Measurements from ENCODE around the gene ARHGAP18.

Gene ARHGAP18

GRCh38 chr6:129691043-129691640 is 18.8 kb downstream of the ARHGAP18 start:
- DNase-seq, result no peak

- no peak for DNase-seq
Observed at GRCh38 chr6:129686941-129687627, 22.9 kb downstream of the ARHGAP18 start.

- DNase-seq, result no peak
Observed at GRCh38 chr6:129685662-129686031, 24.3 kb downstream of the ARHGAP18 start.

DNA sequence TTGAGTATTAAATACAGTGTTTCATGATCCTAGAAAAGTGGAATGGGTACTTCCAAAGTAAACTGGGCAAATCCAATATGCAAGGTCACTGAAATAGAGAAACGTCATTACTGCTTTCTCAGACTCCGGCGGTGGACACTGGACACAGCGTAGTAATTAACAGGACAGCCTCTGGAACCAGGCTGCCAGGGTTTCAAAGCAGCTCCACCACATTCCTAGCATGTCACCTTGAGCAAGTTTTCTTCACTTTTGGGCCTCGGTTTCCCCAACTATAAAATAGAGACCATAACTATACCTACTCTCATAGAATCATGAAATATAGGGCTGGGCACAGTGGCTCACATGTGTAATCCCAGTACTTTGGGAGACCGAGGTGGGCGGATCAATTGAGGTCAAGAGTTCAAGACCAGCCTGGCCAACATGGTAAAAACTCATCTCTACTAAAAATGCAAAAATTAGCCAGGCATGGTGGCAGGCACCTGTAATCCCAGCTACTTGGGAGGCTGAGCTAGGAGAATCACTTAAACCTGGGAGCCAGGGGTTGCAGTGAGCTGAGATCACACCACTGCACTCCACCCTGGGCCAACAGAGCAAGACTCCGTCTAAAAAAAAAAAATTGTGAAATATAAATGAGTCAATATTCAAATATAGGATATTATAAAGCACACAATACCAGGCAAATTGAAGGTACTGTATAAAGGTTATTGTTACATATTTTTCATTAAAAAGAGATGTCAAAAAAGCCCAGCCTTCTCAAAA is 24.9 kb downstream of the ARHGAP18 start:
- DNase-seq, result no peak

DNA sequence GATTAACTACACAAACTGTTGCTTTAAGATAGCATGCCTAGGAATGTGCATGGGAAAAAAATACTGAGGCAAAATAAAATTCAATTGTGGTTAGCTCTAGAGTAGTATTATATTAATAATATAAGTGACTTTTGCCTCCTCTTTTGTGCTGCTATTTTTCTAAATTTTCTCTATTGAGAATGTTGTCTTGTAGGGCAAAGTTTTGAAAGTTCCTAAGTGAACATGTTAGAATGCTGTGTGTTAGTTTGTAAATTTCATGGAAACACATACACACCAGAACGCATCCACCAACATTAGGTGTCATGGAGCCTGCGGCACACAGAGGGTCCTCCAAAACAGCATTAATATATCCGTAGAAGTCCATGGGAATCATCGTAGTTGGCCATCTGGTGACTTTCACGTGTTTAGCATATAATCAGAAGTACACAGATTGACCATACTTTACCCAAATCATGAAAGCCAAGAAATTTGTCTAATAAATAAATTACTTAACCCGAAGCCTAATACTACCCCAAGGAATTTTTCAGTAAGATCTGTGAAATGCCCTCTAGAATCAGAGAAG is 25.6 kb downstream of the ARHGAP18 start:
- DNase-seq, result no peak

- no peak for DNase-seq
Observed at GRCh38 chr6:129683601-129684322, 26.2 kb downstream of the ARHGAP18 start.

- no peak for DNase-seq
Observed at GRCh38 chr6:129681913-129682205, 28.1 kb downstream of the ARHGAP18 start.

- DNase-seq, result no peak
Observed at GRCh38 chr6:129680633-129681032, 29.3 kb downstream of the ARHGAP18 start.

GRCh38 chr6:129679758-129680157 is 30.2 kb downstream of the ARHGAP18 start:
- DNase-seq, result no peak

DNA sequence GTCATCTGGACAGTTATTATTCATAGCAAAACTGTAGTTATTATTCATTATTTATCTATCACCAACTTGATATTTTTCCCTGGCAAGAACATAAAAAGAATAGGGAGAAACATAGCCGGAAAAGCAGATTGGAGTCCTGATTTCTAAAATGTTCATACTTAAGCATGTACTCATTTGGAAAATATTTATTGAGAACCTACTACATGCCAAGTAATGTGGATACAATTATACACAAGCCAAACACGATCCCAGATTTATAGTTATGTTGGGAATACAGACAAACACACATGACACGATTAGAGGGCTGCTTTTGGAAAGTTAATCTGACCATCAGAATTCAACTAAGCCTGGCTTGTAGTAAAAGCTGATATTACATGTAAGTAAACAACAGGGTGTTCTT is 30.7 kb downstream of the ARHGAP18 start:
- no peak for DNase-seq

- no peak for DNase-seq
Observed at GRCh38 chr6:129678463-129678862, 31.5 kb downstream of the ARHGAP18 start.

- DNase-seq, result no peak
Observed at GRCh38 chr6:129677620-129678325, 32.2 kb downstream of the ARHGAP18 start.

- no peak for DNase-seq
Observed at GRCh38 chr6:129675669-129676472, 34.1 kb downstream of the ARHGAP18 start.

- DNase-seq, result no peak
Observed at GRCh38 chr6:129673748-129674147, 36.2 kb downstream of the ARHGAP18 start.

DNA sequence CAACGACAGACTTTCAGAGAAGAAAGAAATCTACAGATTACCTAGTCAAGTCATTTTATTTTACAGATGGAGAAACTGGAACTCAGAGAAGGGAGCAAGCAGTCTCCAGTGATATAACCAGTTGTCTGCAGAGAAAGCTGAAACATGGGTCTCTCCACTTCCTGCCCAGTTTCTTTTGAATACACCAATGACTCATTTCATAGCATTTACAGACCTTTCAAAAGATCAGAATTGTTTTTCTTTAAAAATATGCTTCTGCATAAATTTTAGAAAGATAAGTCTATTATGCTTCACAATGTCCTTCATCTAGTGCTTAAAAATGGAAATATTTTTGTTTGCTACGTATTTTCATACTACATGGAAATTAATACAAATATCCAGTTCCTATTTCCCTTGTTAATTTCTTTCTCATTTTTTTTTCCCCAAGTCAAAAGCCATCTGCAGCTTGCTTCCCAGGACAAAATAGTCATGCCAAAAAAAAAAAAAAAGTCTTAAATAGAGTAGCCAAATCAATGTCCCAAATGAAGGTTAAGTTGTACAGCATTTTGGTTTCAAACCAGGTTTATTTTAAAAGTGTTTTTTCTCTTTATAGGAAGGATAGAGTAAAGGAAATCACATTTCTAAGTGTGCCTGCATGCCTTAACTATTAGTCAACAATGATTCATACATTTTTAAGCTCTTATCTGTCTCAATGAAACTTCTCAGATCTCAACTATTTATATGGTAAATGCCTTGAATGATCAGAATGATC is 36.9 kb downstream of the ARHGAP18 start:
- no peak for DNase-seq

DNA sequence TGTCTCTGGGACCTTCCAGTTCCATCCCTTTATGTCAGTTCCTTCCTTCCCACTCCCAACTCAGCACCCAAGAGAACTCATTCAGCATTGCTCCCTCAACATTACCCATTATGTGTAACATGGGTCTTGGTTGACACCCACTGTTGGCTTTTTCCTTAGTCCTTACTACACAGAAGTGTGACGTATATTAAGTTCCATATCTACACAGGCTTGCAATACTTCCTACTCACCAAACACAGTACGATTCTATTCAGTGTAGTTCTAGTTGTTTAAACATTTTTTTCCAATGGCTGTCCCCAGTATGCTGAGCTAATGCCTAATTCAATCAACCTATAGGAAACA is 37.7 kb downstream of the ARHGAP18 start:
- DNase-seq, result no peak

DNA sequence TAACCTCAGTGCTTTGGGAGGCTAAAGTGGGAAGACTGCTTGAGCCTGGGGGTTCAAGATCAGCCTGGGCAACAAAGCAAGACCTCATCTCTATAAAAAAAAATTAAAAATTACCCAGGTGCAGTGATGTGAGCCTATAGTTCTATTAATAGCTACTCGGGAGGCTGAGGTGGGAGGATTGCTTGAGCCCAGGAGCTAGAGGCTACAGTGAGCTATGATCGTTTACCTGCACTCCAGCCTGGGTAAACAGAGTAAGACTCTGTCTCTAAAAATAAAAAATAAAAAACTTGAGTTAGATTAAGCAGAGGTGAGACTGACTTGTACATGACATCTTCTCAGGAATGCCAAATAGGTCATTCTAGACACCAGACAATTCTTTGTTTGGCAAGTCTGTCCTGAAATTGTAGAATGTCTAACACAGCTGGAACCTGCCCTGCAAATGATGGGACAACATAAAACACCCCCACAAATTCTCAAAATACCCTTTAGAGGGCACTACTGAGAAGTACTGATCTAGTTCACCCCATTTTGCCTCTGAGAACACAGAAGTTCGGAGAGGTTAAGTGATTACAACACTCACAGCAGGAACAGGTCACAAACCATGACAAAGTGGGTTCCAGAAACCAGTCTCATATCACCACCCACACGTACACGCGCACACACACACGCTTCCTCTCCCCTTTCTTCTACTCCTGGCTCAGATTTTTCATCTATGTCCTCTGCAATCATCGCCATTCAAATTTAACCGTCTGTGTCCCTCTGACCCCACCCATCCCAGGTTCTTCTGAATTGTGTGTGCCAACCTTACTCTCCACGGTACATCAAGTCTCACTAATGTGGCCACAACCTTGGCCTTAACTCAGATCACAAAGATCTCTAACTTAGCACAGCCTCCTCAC is 38.3 kb downstream of the ARHGAP18 start:
- DNase-seq, result no peak

GRCh38 chr6:129670634-129671033 is 39.3 kb downstream of the ARHGAP18 start:
- DNase-seq, result no peak

DNA sequence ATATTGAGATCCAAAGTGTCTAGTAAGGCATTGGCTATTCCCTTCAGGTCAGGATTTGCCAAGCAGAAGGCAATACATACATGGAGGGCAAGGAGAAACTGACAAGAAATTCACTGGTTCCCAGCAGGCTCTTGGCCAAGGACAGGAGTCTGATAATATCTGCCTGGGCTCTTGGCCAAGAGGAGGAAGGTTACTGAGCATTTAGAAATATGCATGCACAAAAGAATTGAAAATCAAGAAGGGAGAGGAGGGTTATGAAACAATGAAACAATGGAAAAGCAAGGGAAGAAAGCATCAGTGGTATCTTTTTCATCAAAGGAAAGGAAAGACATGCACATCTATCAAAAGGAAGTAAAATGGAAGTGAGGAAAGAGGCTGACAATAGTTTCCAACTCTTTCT is 42.4 kb downstream of the ARHGAP18 start:
- DNase-seq, result no peak

GRCh38 chr6:129667034-129667433 is 42.9 kb downstream of the ARHGAP18 start:
- DNase-seq, result no peak

Measured in NCI-H2029 (cell line).